A673 (cell line): ENCODE results near the gene ARL4D. TPM values are rescaled to one million over a fixed set of nuclear protein-coding genes. Genes with fewer than 3 reads are reported as not detected.

Source experiments
- BruUV-seq: library from RNA; stranded (reverse); fragments of 400-500 nt; replicated peaks from 2 replicates; lab custom pipeline; 2021; lab: Mats Ljungman, UMichigan
- CTCF ChIA-PET: fragments of 300-600 bp; sonication (Branson Sonifier 250); formaldehyde crosslinking; loops from one replicate; lab custom pipeline; 2022; ENCODE audit warnings: antibody characterized with exemption; lab: Charles Lee
- POLR2A ChIA-PET: fragments of 300-600 bp; sonication (Branson Sonifier 250); formaldehyde crosslinking; loops from one replicate; lab custom pipeline; 2022; ENCODE audit warnings: antibody characterized with exemption; ENCODE audit not compliant: low non-redundant PET; lab: Charles Lee
- DNase-seq: peaks from one replicate; pipeline ENCODE4 v3.0.0-alpha.2; 2015; ENCODE audit warnings: low spot score
- H3K27ac ChIP-seq: fragments of 200-600 bp; sonication (generic); 2 replicates; pipeline ENCODE4 v1.5.1; 2016; ENCODE audit warnings: mixed run types, low read depth, mild to moderate bottlenecking, mixed read lengths, antibody characterized with exemption, low read length; ENCODE audit not compliant: poor library complexity, severe bottlenecking
- H3K27me3 ChIP-seq: fragments of 200-600 bp; sonication (generic); replicated peaks from 2 replicates; pipeline ENCODE4 v1.6.1; 2017; ENCODE audit warnings: mixed run types, low read depth, mild to moderate bottlenecking, mixed read lengths, antibody characterized with exemption, low read length; ENCODE audit not compliant: insufficient read depth, poor library complexity
- H3K36me3 ChIP-seq: fragments of 200-600 bp; sonication (generic); 2 replicates; pipeline ENCODE4 v1.6.1; 2016; ENCODE audit warnings: mixed run types, mild to moderate bottlenecking, mixed read lengths, antibody characterized with exemption, low read length; ENCODE audit not compliant: insufficient read depth, poor library complexity, severe bottlenecking
- H3K4me1 ChIP-seq: fragments of 200-600 bp; sonication (generic); 2 replicates; pipeline ENCODE4 v1.6.1; 2017; ENCODE audit warnings: mixed run types, mild to moderate bottlenecking, mixed read lengths, antibody characterized with exemption, low read length; ENCODE audit not compliant: insufficient read depth, poor library complexity, severe bottlenecking
- H3K4me3 ChIP-seq: fragments of 200-600 bp; sonication (generic); 2 replicates; pipeline ENCODE4 v1.5.1; 2016; ENCODE audit warnings: low read depth, mixed run types, mild to moderate bottlenecking, mixed read lengths, low read length; ENCODE audit not compliant: poor library complexity, severe bottlenecking
- H3K9me3 ChIP-seq: fragments of 200-600 bp; sonication (generic); 2 replicates; pipeline ENCODE4 v1.6.1; 2016; ENCODE audit warnings: mixed run types, low read depth, mild to moderate bottlenecking, mixed read lengths, antibody characterized with exemption, low read length; ENCODE audit not compliant: poor library complexity, severe bottlenecking
- EZH2 ChIP-seq: fragments of 200-600 bp; sonication (generic); IDR thresholded peaks from 2 replicates; pipeline ENCODE4 v1.6.1; 2017; ENCODE audit warnings: borderline replicate concordance, low read depth, mild to moderate bottlenecking, mixed read lengths, antibody characterized with exemption, low read length; ENCODE audit not compliant: poor library complexity, severe bottlenecking
- intact Hi-C: fragments of 100-400 bp; cut with micrococcal nuclease; formaldehyde crosslinking; loops from one replicate; pipeline ENCODE4 v1.10.0; 2022; ENCODE audit not compliant: unreplicated experiment
- total RNA-seq: library from RNA; stranded (reverse); gene quantifications from 2 replicates; pipeline ENCODE4 v1.2.3, GENCODE V29; 2021
- TF ChIP-seq, protein P1 (sequence below): fragments of 300-800, 200-600 bp; sonication (generic); conservative IDR thresholded peaks from 2 replicates; pipeline ENCODE4 v1.5.1; 2017; ENCODE audit warnings: low read depth, mild to moderate bottlenecking, antibody characterized with exemption, low read length, moderate library complexity, mixed read lengths

ARL4D gene
- total RNA-seq, 1 experiment from 2014 or later, result 4.3 TPM

DNA sequence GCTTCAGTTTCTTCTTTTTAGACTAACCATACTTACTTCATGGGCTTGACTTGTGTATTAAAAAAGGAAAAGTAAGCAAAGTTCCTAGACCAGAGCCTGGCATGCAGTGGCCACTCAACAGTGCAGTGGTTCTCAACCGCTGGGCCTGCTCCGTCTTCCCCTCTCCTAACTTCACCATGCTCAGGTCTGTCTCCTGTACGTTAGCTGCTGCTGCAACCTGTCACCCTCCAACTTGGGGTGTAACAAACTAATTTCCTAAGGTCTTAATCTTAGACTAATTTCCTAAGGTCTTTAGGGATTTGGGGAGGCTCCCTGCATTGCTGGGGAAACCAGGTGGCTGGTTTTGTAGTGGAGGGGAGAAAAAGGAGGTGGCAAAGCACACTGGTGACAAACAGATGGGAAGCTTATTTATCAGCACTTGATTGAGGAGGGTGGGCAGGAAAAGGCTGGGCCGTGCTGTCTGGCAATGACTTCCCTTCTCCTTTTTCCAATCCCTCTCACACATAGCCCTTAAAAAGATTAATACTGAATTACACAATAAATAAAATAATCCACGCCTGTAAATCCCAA is 2.2 kb upstream of the ARL4D start:
- Histone ChIP-seq H3K27me3 (no peaks in the 10 kb centered on the region), H3K27ac (no peak overlapping the region), H3K4me3 (no peak overlapping the region), H3K36me3 (no peaks in the 10 kb centered on the region), H3K9me3 (no peaks in the 10 kb centered on the region), H3K4me1 (no peaks in the 10 kb centered on the region)
- BruUV-seq, result no TSS peak
- intact Hi-C loops, result no loop called here
- POLR2A ChIA-PET, result interaction anchor here (0.7 kb wide), 1 partner anchor 28 kb away, joined by 4 read pairs; no protein-coding TSS in a partner anchor
- DNase-seq, result no peak
- CTCF ChIA-PET, result no interaction called here
- TF ChIP-seq, protein P1, sequence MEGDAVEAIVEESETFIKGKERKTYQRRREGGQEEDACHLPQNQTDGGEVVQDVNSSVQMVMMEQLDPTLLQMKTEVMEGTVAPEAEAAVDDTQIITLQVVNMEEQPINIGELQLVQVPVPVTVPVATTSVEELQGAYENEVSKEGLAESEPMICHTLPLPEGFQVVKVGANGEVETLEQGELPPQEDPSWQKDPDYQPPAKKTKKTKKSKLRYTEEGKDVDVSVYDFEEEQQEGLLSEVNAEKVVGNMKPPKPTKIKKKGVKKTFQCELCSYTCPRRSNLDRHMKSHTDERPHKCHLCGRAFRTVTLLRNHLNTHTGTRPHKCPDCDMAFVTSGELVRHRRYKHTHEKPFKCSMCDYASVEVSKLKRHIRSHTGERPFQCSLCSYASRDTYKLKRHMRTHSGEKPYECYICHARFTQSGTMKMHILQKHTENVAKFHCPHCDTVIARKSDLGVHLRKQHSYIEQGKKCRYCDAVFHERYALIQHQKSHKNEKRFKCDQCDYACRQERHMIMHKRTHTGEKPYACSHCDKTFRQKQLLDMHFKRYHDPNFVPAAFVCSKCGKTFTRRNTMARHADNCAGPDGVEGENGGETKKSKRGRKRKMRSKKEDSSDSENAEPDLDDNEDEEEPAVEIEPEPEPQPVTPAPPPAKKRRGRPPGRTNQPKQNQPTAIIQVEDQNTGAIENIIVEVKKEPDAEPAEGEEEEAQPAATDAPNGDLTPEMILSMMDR, result no peak
- no peak for TF ChIP-seq EZH2

DNA sequence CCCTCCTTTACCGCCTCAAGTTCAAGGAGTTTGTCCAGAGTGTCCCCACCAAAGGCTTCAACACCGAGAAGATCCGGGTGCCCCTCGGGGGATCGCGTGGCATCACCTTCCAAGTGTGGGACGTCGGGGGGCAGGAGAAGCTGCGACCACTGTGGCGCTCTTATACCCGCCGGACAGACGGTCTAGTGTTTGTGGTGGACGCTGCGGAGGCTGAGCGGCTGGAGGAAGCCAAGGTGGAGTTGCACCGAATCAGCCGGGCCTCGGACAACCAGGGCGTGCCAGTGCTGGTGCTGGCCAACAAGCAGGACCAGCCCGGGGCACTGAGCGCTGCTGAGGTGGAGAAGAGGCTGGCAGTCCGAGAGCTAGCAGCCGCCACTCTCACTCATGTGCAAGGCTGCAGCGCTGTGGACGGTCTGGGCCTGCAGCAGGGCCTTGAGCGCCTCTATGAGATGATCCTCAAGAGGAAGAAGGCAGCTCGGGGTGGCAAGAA is 1.1 kb downstream of the ARL4D start:
- peak overlapping the region; percentile 63 for H3K4me3 ChIP-seq
- H3K27me3 ChIP-seq, result no peaks in the 10 kb centered on the region
- H3K4me1 ChIP-seq, result no peaks in the 10 kb centered on the region
- POLR2A ChIA-PET, result no interaction called here
- BruUV-seq, result no TSS peak
- H3K36me3 ChIP-seq, result no peaks in the 10 kb centered on the region
- intact Hi-C loops, result no loop called here
- H3K9me3 ChIP-seq, result no peaks in the 10 kb centered on the region
- no peak for DNase-seq
- H3K27ac ChIP-seq, result no peak overlapping the region
- TF ChIP-seq EZH2, result no peak
- TF ChIP-seq, protein P1, result no peak
- CTCF ChIA-PET, result no interaction called here

DNA sequence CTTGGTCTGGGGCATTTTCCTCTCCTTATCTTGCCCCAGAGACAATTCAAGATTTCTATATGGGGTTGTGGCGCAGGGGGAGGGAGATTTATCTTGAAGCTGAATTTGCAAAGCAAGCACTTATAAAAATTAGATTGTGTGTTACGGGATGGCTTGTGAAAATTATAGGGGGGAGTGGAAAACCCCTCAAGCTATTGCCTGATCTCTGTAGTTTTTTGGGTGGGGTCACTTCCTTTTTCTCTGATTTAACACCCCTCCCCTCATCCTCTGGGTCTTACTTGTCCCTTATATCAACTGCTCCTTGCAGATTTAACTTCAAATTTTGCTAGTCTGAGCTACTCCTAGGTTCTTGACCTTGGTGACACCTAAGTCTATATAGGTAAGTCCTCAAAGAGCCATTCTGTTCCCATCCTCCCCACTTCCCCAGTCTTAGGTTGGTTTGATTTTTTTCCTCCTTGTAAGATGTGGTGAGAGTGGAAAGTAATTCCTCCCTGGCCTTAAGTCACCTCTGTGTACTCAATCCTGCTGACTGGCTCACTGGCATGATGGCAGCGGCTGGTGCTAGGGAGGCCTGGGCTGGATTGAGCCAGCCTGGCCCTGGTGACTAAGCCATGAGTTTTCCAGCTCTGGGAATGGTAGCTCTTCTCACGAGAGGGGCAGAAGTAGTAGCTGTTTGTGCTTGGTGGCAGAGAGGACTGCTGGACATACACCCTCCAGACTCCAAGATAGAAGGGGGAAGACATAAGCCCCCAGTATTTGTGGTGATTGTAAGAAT is 2.3 kb downstream of the ARL4D start:
- POLR2A ChIA-PET, result no interaction called here
- no peaks in the 10 kb centered on the region for H3K4me1 ChIP-seq
- intact Hi-C loops, result no loop called here
- TF ChIP-seq, protein P1, result no peak
- no peak for TF ChIP-seq EZH2
- peak overlapping the region; percentile 63 for H3K4me3 ChIP-seq
- no peaks in the 10 kb centered on the region for H3K27me3 ChIP-seq
- H3K36me3 ChIP-seq, result no peaks in the 10 kb centered on the region
- H3K9me3 ChIP-seq, result no peaks in the 10 kb centered on the region
- no peak overlapping the region for H3K27ac ChIP-seq
- CTCF ChIA-PET, result no interaction called here
- no TSS peak for BruUV-seq
- no peak for DNase-seq
